Measurements from ENCODE around the gene LPIN1. TPM values are rescaled to one million over a fixed set of nuclear protein-coding genes. Genes with fewer than 3 reads are reported as not detected.
"Not testable (repeated sequence)": the region's sequence is repeated elsewhere in the genome, so short reads cannot be mapped to it uniquely, and the experiment has no call there.

Gene LPIN1
- total RNA-seq, 6 experiments from 2014 or later: 17.5 to 22.9 (median 20.7) TPM

DNA sequence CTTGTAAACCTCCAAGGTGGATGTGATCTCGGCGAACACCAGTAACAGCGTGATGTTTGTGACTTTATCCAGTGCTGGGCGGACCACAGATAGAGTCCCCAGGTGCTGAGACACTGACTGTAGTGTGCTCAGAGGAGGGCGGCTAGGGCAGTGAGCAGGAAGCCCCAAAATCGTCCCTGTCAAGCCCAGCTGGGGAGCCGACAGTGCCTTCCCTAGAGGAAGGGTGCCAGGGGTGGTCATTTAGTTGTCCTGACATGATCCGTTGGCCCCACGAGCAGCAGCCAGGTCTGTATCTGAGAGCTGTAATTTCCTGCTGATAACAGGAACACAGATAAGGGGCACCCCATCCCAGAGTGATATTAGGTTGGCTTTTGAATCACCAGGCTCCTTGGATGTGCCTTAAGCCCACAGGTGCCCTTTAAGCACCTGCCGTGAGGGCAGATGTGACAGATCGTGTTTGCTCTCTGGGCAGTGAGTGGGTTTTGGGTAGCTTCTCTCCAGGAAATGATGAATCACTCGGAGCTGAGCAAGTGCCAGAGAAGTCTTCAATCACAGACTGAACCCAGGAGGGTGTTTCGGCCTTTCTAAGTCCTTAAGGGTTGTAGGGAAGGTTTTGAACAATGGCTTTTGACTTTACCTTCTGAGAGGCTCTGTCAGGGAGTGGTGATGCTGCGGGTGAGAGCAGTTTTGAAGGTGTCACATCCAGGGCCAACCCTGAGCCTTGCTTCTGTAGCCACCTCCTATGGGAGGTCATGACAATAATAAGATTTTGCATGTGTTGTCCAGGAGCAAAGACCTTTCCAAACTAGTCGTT, 7.7 kb downstream of the LPIN1 start:
- peaks cover 23% of the 10 kb centered on the region; the same call in 1 of the 2 replicates for H3K36me3 Mint-ChIP-seq (ENCODE audit: low read depth)
- H3K27ac Mint-ChIP-seq: 0 out of 2 replicates have a peak overlapping the region, but pooled peaks have one; percentile 9
- no peaks in the 10 kb centered on the region for H3K9me3 Mint-ChIP-seq
- peaks cover 2% of the 10 kb centered on the region; the same call in 1 of the 2 replicates for H3K27me3 Mint-ChIP-seq (ENCODE audit: insufficient read depth)
- peaks cover 59% of the 10 kb centered on the region for H3K4me1 Mint-ChIP-seq (ENCODE audit: low read depth)
- H3K4me3 Mint-ChIP-seq: peak overlapping the region; percentile 7; the same call in 1 of the 2 replicates
- peak; percentile 37 for DNase-seq
- TF ChIP-seq, protein P1, sequence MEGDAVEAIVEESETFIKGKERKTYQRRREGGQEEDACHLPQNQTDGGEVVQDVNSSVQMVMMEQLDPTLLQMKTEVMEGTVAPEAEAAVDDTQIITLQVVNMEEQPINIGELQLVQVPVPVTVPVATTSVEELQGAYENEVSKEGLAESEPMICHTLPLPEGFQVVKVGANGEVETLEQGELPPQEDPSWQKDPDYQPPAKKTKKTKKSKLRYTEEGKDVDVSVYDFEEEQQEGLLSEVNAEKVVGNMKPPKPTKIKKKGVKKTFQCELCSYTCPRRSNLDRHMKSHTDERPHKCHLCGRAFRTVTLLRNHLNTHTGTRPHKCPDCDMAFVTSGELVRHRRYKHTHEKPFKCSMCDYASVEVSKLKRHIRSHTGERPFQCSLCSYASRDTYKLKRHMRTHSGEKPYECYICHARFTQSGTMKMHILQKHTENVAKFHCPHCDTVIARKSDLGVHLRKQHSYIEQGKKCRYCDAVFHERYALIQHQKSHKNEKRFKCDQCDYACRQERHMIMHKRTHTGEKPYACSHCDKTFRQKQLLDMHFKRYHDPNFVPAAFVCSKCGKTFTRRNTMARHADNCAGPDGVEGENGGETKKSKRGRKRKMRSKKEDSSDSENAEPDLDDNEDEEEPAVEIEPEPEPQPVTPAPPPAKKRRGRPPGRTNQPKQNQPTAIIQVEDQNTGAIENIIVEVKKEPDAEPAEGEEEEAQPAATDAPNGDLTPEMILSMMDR (IDR thresholded peaks at IDR 0.05): no peak

DNA sequence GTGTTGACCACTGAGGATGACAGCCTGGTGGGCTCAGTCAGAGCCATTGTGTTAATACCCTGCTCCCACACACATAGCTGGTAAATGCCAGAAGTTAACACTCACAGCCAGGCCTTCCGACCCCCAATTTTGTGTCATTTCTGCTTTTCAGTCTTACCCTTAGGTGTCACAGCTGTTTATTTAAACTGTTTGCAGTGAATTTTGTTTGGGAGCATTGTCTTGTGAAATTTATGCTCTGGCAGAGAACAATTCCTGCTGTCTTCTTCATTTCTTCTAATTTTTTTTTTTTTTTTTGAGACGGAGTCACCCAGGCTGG, 8.2 kb downstream of the LPIN1 start:
- Mint-ChIP-seq H3K4me3 (no peak overlapping the region), H3K27me3 (ENCODE audit: insufficient read depth) (peaks cover 2% of the 10 kb centered on the region; the same call in 1 of the 2 replicates), H3K27ac (no peak overlapping the region), H3K9me3 (no peaks in the 10 kb centered on the region), H3K36me3 (ENCODE audit: low read depth) (peaks cover 25% of the 10 kb centered on the region; the same call in 1 of the 2 replicates), H3K4me1 (ENCODE audit: low read depth) (peaks cover 57% of the 10 kb centered on the region)
- DNase-seq: no peak
- TF ChIP-seq, protein P1 (IDR thresholded peaks at IDR 0.05): no peak

GRCh38 chr2:11757101-11757500, 10.7 kb downstream of the LPIN1 start:
- no peak overlapping the region for H3K27ac Mint-ChIP-seq
- DNase-seq: no peak
- peaks cover 42% of the 10 kb centered on the region for H3K4me1 Mint-ChIP-seq (ENCODE audit: low read depth)
- peaks cover 2% of the 10 kb centered on the region; the same call in 1 of the 2 replicates for H3K27me3 Mint-ChIP-seq (ENCODE audit: insufficient read depth)
- TF ChIP-seq, protein P1 (IDR thresholded peaks at IDR 0.05): no peak
- H3K36me3 Mint-ChIP-seq (ENCODE audit: low read depth): peaks cover 25% of the 10 kb centered on the region; the same call in 1 of the 2 replicates
- H3K4me3 Mint-ChIP-seq: no peak overlapping the region
- H3K9me3 Mint-ChIP-seq: no peaks in the 10 kb centered on the region

- no peak overlapping the region for H3K27ac Mint-ChIP-seq
- H3K4me3 Mint-ChIP-seq: no peak overlapping the region
- H3K9me3 Mint-ChIP-seq: no peaks in the 10 kb centered on the region
Measured at GRCh38 chr2:11758187-11758586, 11.8 kb downstream of the LPIN1 start.

DNA sequence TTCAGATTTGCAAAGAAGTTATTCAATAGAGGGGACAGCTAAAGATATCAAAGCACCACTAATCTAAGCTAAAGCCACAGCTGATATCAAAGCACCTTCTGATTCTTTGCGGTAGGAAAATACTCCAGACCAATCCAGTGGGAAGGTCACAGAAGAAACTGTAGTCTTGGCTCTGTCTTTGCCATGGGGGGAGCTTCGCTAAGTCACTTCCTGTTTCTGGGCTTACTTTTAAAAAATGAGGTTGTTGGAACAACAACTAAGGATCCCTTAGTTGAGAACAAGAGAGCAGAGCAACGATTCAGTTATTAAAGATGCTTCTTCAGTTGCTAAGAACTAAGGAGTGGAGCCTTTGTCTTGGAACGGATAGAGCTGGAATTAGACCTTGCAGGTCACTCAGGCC, 12.2 kb downstream of the LPIN1 start:
- Mint-ChIP-seq H3K36me3 (ENCODE audit: low read depth) (peaks cover 25% of the 10 kb centered on the region; the same call in 1 of the 2 replicates), H3K27ac (no peak overlapping the region), H3K4me1 (ENCODE audit: low read depth) (peaks cover 34% of the 10 kb centered on the region), H3K9me3 (no peaks in the 10 kb centered on the region), H3K4me3 (no peak overlapping the region), H3K27me3 (ENCODE audit: insufficient read depth) (peaks cover 2% of the 10 kb centered on the region; the same call in 1 of the 2 replicates)
- TF ChIP-seq, protein P1 (IDR thresholded peaks at IDR 0.05): no peak
- no peak for DNase-seq

More at GRCh38 chr2:11758187-11758586, 11.8 kb downstream of the LPIN1 start:
- no peak for DNase-seq
- Mint-ChIP-seq H3K36me3 (ENCODE audit: low read depth) (peaks cover 25% of the 10 kb centered on the region; the same call in 1 of the 2 replicates), H3K27me3 (ENCODE audit: insufficient read depth) (peaks cover 2% of the 10 kb centered on the region; the same call in 1 of the 2 replicates), H3K4me1 (ENCODE audit: low read depth) (peaks cover 38% of the 10 kb centered on the region)
- TF ChIP-seq, protein P1 (IDR thresholded peaks at IDR 0.05): no peak; the same call in 1 of the 2 replicates

- not testable (repeated sequence) for H3K4me3 Mint-ChIP-seq; DNase-seq; H3K27me3 Mint-ChIP-seq (ENCODE audit: insufficient read depth); H3K27ac Mint-ChIP-seq; H3K9me3 Mint-ChIP-seq
- peaks cover 26% of the 10 kb centered on the region for H3K4me1 Mint-ChIP-seq (ENCODE audit: low read depth)
- H3K36me3 Mint-ChIP-seq (ENCODE audit: low read depth): peaks cover 25% of the 10 kb centered on the region; the same call in 1 of the 2 replicates
Measured at GRCh38 chr2:11759182-11759975, 12.9 kb downstream of the LPIN1 start.
